Measurements from ENCODE around the gene MED29. TPM values are rescaled to one million over a fixed set of nuclear protein-coding genes. Genes with fewer than 3 reads are reported as not detected.

The MED29 gene
- total and polyA plus RNA-seq, 10 of the 15 experiments (the other 5 are each of a cell fraction or from before 2014, with no cell fraction given): 3.2 to 36.6 (median 22.8) TPM

- TF ChIP-seq, protein P1, sequence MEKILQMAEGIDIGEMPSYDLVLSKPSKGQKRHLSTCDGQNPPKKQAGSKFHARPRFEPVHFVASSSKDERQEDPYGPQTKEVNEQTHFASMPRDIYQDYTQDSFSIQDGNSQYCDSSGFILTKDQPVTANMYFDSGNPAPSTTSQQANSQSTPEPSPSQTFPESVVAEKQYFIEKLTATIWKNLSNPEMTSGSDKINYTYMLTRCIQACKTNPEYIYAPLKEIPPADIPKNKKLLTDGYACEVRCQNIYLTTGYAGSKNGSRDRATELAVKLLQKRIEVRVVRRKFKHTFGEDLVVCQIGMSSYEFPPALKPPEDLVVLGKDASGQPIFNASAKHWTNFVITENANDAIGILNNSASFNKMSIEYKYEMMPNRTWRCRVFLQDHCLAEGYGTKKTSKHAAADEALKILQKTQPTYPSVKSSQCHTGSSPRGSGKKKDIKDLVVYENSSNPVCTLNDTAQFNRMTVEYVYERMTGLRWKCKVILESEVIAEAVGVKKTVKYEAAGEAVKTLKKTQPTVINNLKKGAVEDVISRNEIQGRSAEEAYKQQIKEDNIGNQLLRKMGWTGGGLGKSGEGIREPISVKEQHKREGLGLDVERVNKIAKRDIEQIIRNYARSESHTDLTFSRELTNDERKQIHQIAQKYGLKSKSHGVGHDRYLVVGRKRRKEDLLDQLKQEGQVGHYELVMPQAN (conservative IDR thresholded peaks at IDR 0.05): peak; percentile 14; the same call in 1 of the 2 replicates
- TF ChIP-seq MTA2 (IDR thresholded peaks at IDR 0.05; ENCODE audit: low read depth): no peak
- TF ChIP-seq MEF2A (IDR thresholded peaks at IDR 0.05; ENCODE audit: insufficient read depth, low read depth, low read length): no peak
- no peak for TF ChIP-seq CHD4 (IDR thresholded peaks at IDR 0.05)
- 0 out of 2 replicates have a peak, but pooled peaks have one; percentile 11 for TF ChIP-seq RELB (IDR thresholded peaks at IDR 0.05; ENCODE audit: low read depth)
- TF ChIP-seq ZNF687 (IDR thresholded peaks at IDR 0.05): no peak
- no peak for TF ChIP-seq IRF4 (IDR thresholded peaks at IDR 0.05; ENCODE audit: low read depth, low read length)
- TF ChIP-seq HDAC2 (IDR thresholded peaks at IDR 0.05): no peak
- TF ChIP-seq SMC3 (IDR thresholded peaks at IDR 0.05; ENCODE audit: borderline replicate concordance, low read length): no peak
- peak; percentile 48; the same call in 1 of the 2 replicates for TF ChIP-seq GATAD2B (conservative IDR thresholded peaks at IDR 0.05; ENCODE audit: low read depth)
- TF ChIP-seq ZNF217 (IDR thresholded peaks at IDR 0.05): no peak
- no peak for TF ChIP-seq RCOR1 (conservative IDR thresholded peaks at IDR 0.05; ENCODE audit: low read depth, low read length)
- TF ChIP-seq SUPT20H (IDR thresholded peaks at IDR 0.05; ENCODE audit: borderline replicate concordance, control insufficient read depth, low read depth, low read length): no peak
Measured at GRCh38 chr19:39413272-39413910, 22.2 kb downstream of the MED29 start (continued).

Measured in GM12878 (cell line).